Endometrial microvascular endothelial cells (primary cell): ENCODE measurements around the gene ZNF675. TPM values are rescaled to one million over a fixed set of nuclear protein-coding genes. Genes with fewer than 3 reads are reported as not detected.
"Not testable (repeated sequence)": the region's sequence is repeated elsewhere in the genome, so short reads cannot be mapped to it uniquely, and the experiment has no call there.

Experiments
- in situ Hi-C: cut with HindIII; loops from 2 replicates; pipeline ENCODE4 v1.10.0; 2017; ENCODE audit warnings: low sequenced_read_pairs, low pct_unique_long_range_greater_than_20kb; ENCODE audit errors: inconsistent ontology term
- total RNA-seq: library from RNA; depleted of rRNA; stranded (reverse); fragments of >200 nt; gene quantifications from one replicate; pipeline ENCODE4 v1.2.3, GENCODE V29; 2015; ENCODE audit errors: inconsistent ontology term

Gene ZNF675
- total RNA-seq: 4.7 TPM

DNA sequence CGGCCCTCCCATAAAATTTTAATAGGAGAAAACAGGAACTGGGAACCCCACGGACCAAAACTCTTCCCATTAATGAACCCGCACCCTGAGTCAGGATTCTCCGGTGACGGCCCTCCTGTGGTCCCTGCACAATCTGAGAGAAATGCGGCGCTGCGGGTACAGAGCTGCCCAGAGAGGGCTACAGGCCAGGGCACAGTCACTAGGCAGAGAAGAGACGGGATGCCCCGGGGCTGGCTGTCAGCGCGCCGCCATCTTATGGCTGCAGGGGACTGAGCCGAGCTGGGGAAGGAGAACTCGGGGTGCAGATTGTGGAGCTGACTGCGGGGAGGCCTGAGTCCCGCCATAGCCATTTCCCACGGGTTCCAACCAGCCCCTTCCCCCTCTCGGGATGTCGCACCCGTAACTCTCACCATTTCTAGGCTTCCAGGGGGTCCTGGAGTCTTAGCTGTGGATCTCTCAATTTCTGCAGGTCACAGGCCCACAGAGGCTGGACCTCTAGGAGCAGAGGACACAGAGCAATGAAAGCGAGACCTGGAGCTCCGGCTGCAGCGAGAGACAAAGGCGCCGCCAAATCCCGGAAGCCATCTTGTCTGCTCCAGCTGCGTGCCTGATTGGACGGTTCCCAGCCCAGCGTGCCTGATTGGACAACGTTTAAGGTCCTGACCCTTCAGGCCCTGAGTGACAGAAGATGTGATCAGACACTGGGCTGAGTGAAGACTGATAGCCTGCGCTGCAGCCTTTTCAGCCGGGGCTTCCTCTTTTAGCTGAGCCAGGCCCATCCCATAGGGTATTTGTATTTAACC lies at the start of gene ZNF675:
Gene ZNF675, minus strand, starts transcription at position 592 of the 803 bp plus-strand sequence. Its CDS starts 179 bp downstream, at position 413.
- in situ Hi-C loops: no loop called here

DNA sequence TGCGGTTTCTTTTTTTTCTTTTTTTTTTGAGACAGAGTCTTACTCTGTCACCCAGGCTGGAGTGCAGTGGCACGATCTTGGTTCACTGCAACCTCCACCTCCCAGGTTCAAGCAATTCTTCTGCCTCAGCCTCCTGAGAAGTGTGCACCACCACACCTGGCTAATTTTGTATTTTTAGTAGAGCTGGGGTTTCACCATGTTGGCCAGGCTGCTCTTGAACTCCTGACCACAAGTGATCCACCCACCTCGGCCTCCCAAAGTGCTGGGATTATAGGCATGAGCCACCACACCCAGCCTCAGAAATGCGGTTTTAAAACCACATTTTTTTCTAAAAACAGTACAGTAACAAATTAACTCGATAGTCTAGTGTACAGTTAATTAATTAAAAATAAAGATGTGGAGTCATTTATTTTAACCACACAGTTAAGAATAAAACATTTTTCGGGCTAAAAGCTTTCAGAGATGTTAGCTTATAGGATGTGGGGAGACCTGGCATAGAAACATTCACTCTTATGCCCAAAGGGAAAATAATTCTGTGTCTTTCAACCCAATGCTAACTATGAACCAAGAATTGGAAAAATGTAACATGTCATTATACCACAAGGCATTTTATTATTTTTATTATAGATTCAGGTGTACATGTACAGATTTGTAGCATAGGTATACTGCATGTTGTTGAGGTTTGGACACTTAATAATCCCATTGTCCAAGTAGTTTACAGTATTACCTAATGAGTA lies 43.9 kb upstream of the ZNF675 start:
- in situ Hi-C loops: not testable (repeated sequence)

DNA sequence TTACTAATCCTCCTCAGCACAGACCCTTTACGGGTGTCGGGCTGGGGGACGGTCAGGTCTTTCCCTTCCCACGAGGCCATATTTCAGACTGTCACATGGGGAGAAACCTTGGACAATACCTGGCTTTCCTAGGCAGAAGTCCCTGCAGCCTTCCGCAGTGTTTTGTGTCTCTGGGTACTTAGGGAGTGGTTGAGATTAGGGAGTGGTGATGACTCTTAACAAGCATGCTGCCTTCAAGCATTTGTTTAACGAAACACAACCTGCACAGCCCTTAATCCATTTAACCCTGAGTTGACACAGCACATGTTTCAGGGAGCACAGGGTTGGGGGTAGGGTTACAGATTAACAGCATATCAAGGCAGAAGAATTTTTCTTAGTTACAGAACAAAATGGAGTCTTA lies 37.1 kb upstream of the ZNF675 start:
- in situ Hi-C loops: not testable (repeated sequence)

DNA sequence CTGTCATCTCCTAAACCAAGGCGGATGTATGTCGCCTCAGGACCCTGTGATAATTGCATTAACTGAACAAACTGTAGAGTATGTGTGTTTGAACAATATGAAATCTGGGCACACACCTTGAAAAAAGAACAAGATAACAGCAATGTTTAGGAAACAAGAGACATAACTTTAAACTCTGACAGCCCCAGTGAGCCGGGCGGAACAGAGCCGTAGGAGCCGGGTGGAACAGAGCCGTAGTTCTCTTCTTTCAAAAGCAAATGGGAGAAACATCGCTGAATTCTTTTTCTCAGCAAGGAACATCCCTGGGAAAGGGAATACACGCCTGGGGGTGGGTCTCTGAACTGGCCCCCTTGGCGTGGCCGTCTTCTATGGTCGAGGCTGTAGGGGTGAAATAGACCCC lies 31.8 kb upstream of the ZNF675 start:
- in situ Hi-C loops: no loop called here

DNA sequence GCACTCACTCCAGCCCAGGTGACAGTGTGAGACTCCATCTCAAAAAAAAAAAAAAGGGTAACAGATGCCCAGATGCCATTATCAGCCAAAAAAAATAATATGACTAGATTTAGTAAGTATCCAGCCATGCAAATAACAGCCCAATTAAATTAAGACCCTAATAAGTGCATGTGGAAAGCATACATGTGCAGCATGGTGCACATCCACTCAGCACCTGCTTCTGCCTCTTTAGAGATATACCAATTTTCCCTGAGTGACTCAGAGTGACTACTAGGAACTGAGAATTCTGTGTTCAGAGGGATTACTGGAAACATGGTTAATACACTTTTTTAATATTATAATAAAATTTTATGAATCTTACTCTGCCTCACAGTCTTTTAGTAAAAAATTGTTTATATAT lies 29.8 kb upstream of the ZNF675 start:
- in situ Hi-C loops: no loop called here

DNA sequence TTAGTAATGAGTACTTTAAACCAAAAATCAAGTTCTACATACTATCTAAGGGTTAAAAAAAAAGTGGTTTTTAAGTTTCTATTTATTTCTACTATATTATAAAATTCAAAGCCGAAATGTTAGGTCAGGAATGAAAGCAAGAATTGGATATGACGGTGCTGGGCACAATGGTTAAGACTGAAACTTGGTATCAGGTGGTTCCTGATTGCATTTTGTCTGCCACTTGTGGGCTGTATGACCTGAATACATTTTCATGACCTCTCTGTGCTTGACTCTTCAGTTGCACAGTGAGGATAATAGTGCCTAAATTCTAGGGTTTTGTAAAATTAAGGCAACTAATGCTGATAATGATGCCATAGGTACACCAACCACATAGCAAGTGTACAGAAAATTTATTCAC lies 22.3 kb upstream of the ZNF675 start:
- in situ Hi-C loops: no loop called here

DNA sequence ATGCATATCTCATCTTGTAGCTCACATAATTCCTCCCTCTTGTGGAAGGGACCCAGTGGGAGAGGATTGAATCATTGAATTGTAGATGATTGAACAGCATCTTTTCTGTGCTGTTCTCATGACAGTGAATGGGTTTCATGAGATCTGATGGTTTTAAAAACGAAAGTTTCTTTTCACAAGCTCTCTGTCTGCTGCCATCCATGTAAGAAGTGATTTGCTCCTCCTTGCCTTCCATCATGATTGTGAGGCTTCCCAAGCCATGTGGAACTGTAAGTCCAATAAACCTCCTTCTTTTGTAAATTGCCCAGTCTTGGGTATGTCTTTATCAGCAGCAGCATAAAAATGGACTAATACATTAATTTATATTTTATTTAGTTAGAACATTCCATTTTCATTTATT lies 19.6 kb upstream of the ZNF675 start:
- in situ Hi-C loops: no loop called here

DNA sequence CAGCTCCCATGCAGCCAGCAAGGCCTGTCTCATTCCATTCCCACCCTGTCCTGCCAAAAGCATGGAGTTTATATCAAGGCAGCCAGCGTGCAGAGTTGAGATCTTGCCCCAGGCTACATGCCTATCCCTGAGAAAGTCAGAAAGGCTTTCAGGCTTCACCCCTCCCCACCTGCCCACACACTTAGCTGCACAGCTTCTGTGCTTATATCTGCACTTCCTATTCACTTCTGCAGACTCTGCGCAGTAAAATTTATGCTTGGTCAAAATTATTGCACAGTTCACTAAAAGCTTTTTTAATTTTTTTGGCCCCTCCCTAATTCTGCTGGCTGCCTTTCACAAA lies 12.5 kb upstream of the ZNF675 start:
- in situ Hi-C loops: no loop called here

DNA sequence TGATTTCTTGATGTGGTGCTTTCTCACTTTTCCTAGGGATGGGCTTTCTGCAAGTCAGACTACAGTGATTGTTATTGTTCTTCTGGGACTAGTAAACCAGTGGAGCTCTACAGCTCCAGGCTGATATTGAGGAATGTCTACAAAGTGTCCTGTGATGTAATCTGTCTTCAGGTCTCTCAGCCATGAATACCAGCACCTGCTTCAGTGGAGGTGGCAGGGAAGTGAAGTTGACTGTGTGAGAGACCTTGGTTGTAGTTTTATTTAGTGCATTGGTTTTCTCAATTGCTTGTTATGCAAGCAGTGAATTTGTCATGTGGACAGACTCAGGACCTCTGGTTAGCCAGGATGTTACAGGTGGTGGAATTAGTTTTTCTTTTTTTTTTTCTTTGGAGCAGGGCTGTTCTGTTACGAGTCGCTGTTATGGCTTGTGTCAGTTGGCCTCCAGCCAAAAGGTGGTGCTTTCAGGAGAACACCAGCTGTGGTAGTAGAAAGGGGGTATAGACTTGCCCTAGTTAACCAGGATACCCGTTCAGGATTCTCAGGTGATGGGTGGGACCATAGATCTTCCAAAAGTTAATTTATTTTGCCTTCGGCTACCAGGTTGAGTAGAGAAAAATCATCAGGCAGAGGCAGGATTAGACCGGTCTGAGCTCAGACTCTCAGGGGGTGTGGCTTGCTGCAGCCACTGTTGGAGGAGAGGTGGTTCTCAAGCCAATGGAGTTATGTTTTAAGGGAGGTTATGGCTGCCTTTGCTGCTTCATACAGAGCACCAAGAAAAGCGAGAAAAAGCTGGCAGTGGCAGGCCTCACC lies 11.9 kb upstream of the ZNF675 start:
- in situ Hi-C loops: no loop called here

DNA sequence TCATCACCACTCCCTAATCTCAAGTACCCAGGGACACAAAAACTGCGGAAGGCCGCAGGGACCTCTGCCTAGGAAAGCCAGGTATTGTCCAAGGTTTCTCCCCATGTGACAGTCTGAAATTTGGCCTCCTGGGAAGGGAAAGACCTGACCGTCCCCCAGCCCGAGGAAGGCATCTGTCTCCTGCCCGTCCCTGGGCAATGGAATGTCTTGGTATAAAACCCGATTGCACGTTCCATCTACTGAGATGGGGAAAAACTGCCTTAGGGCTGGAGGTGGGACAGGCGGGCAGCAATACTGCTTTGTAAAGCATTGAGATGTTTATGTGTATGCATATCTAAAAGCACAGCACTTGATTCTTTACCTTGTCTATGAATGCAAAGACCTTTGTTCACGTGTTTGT lies 5.9 kb upstream of the ZNF675 start:
- in situ Hi-C loops: not testable (repeated sequence)

DNA sequence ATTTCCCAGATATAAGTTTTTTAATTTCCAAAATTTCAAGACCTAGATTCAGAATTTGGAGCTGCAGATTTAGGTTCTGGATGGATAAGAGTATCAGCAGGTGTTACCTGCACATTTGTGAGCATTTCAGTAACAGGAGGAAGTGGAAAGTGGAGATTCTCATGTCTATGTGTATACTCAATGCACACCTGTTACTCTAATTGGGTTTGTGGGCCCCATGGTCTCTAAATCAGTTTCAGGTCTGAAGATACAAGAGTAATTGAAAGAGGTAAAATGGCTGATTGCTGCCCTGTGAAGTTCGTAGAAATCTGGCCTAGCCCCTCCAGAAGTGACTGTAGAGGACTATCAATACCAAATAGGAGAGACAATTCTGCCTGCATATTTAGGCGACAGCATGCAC lies 13.9 kb downstream of the ZNF675 start:
- in situ Hi-C loops: no loop called here

DNA sequence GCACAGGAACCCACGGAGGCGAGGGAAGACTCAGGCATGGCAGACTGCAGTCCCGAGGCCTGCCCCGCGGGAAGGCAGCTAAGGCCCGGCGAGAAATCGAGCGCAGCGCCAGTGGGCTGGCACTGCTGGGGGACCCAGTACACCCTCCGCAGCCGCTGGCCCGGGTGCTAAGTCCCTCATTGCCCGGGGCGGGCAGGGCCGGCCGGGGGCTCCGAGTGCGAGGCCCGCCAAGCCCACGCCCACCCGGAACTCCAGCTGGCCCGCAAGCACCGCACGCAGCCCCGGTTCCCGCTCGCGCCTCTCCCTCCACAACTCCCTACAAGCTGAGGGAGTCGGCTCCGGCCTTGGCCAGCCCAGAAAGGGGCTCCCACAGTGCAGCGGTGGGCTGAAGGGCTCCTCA lies 18.4 kb downstream of the ZNF675 start:
- in situ Hi-C loops: not testable (repeated sequence)

DNA sequence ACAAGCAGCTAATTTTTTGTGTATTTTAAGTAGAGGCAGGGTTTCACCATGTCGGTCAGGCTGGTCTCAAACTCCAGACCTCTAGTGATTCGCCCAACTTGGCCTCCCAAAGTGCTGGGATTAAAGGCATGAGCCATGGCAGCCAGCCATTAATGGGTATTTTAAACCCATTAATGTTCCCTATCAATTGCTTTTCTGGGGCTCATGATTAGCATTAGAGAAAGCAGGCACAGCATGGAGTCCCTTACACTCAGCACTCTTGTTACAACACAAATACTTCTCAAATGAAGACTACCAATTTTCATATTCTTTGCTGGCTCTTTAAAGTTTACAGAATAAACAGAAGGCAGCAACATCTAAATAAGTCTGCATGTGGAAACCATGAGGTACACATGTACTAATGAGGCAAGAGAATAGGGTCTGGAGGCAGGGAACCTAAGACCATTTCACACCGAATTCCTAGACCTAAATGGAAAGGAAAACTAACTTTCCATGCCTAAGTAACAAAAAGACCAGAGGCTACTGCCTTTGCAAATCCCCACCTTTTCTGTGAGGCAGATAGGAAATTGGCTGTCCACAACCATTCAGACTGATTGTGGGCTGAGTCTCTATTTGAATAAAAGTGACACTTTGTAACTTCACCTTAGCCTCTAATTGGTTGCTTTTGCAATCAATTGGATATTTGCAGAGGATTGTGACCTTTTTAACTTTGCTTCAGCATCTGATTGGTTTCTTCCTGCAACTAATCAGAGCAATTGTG lies 21.2 kb downstream of the ZNF675 start:
- in situ Hi-C loops: no loop called here

DNA sequence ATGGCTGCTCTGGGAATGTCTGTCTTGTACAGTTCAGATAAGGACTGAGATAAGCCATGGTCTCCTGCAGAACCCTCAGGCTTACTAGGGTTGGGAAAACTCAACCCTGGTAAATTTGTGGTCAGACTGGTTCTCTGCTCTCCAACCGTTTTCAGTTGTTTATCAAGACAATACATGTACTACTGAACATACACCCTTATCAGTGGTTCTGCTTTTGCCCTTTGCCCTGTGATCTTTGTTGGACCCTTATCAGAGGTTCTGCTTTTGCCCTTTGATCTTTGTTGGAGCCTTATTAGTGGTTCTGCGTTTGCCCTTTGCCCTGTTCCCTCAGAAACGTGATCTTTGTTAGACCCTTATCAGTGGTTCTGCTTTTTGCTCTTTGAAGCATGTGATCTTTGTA lies 37.2 kb downstream of the ZNF675 start:
- in situ Hi-C loops: not testable (repeated sequence)

Other genes starting within 250 kb of the ZNF675 start
- 1.1 TPM for gene ZNF681, start 71.7 kb upstream of the ZNF675 start, total RNA-seq
- gene ZNF726, start 227.7 kb upstream of the ZNF675 start, total RNA-seq: 3.3 TPM